GM21447 (cell line): Measurements from ENCODE around the gene CFLAR.
A peak's percentile ranks its signal among the peaks of the same experiment; 100 is the strongest.

Experiments used
- ATAC-seq: cut with Tn5 transposase; IDR thresholded peaks from one replicate; pipeline ENCODE4 v1.9.1; 2021; ENCODE audit not compliant: unreplicated experiment

CFLAR gene

GRCh38 chr2:201205515-201205849 is 89.5 kb downstream of the CFLAR start:
- ATAC-seq: no peak

DNA sequence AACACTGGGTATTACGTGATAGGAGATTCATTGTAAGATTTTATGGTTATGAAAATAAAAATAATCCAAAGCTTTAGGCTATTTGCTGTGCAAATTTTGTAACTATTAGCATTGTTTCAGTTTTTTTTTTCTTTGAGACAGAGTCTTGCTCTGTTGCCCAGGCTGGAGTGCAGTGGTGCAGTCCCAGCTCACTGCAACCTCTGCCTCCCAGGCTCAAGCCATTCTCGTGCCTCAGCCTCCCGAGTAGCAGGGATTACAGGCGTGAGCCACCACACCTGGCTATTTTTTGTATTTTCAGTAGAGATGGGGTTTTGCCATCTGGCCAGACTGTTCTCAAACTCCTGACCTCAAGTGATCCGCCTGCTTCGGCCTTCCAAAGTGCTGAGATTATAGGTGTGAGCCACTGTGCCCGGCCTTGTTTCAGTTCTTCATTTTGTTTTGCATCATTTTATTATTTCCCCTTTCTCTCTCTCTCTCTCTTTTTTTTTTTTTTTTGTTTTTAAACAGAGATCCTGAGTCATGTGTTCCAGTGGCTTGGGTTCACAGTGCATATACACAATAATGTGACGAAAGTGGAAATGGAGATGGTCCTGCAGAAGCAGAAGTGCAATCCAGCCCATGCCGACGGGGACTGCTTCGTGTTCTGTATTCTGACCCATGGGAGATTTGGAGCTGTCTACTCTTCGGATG is 92.7 kb downstream of the CFLAR start:
- peak; percentile 69 for ATAC-seq

- no peak for ATAC-seq
These were observed 100.0 kb downstream of the CFLAR start for GRCh38 chr2:201215963-201216362.

DNA sequence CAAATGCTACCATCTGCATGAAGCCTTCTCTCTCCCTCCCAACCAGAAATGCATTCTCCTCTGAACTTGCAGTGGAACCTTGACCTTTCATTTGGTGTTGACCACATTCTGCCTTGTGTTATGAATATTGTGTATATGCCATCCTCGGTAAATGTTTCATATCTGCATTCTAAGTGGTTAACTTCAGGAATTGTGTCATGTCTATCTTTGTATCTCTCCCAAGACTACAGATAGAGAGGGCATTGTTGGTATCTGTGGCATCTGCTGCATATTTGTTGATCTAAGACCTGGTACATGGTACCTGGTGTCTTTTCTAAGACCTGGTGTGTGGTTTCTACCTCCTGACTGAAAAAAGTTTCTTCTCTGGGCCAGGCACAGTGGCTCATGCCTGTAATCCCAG is 101.0 kb downstream of the CFLAR start:
- no peak for ATAC-seq

GRCh38 chr2:201218780-201219179 is 102.8 kb downstream of the CFLAR start:
- ATAC-seq: no peak

DNA sequence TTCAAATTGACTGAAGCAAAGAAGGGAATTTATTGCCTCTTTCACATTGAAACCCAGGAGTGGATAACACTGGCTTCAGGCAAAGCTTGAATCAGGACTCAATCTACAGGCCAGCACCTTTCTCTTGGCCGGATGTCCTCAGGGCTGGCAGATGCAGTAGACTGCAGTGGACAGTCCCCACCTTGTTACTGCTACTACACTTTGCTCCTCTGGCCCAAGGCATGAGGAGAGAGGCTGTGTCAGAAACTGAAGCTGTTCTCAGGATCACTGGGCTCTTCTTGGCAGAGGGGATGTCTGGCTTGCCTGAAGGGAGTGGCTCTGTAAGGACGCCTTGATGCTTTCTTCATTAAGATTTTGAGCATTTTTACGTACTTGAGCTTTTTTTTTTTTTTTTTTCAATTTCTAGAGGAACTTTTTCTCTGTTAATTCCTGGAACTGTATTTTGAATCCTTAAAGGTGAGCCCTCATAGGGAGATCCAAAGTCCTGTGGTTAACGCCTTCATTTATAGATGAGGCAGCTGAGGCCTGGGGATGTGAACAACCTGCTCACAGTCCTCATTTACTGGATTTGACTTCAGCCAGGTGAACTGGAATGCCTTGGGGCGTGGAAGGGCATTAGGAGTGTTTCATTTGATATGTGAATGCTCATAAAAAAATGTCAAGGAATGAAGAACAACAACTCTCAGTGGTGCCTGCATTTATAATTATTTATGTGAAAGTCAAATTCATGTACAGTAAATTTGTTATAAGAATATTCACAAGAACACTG is 103.5 kb downstream of the CFLAR start:
- no peak for ATAC-seq

- no peak for ATAC-seq
These were observed 104.2 kb downstream of the CFLAR start for GRCh38 chr2:201220102-201220570.

GRCh38 chr2:201223089-201224073 is 107.4 kb downstream of the CFLAR start:
- peak; percentile 94 for ATAC-seq
